A549 (cell line): ENCODE measurements around the gene POLE. TPM values are rescaled to one million over a fixed set of nuclear protein-coding genes. Genes with fewer than 3 reads are reported as not detected.

Experiments used
- ATAC-seq, 2 experiments: fragments of 200-7000 bp in 1 of 2; fragments of >200 bp in 1 of 2; cut with Nextera tagmentation in 1 of 2; cut with Tn5 transposase in 1 of 2; 3 replicates each; pipeline versions ENCODE4 v1.8.0 to v1.9.1; 2018 to 2020; ENCODE audit warnings: mild to moderate bottlenecking in 1 of 2, moderate library complexity in 1 of 2
- CTCF ChIA-PET: fragments of 300-600 bp; sonication (Branson Sonifier 250); formaldehyde crosslinking; extraction: SDS; loops from one replicate; lab custom pipeline; 2021; ENCODE audit warnings: antibody characterized with exemption, inconsistent platforms; lab: Yijun Ruan, JAX
- POLR2A ChIA-PET: fragments of 350-600 bp; formaldehyde crosslinking; extraction: SDS; loops from one replicate; lab custom pipeline; 2021; ENCODE audit warnings: antibody characterized with exemption, inconsistent platforms; lab: Yijun Ruan, JAX
- DNase-seq, 2 experiments: peaks; one replicate each; pipeline versions ENCODE4 v3.0.0 to v3.0.0-alpha.2; 2011 to 2016; ENCODE audit warnings: low read depth in 1 of 2, low spot score in 1 of 2
- FAIRE-seq: peaks from 2 replicates; lab custom pipeline; 2011; peaks lifted over from hg19 to GRCh38; lab: Jason Lieb, UNC
- H3K27ac ChIP-seq, 2 experiments: fragments of >200 bp; sonication (Bioruptor Twin); formaldehyde crosslinking; 3 replicates each; pipeline ENCODE4 v1.5.1; 2016 to 2017
- H3K4me1 ChIP-seq: fragments of >200 bp; sonication (Bioruptor Twin); formaldehyde crosslinking; 3 replicates; pipeline ENCODE4 v1.6.1; 2016
- H3K4me2 ChIP-seq: fragments of >200 bp; sonication (Bioruptor Twin); formaldehyde crosslinking; 3 replicates; pipeline ENCODE4 v1.6.1; 2016
- H3K4me3 ChIP-seq: fragments of >200 bp; sonication (Bioruptor Twin); formaldehyde crosslinking; 3 replicates; pipeline ENCODE4 v1.5.1; 2016
- H3K9me3 ChIP-seq: fragments of >200 bp; sonication (Bioruptor Twin); formaldehyde crosslinking; 3 replicates; pipeline ENCODE4 v1.6.1; 2016
- CBX2 ChIP-seq: fragments of 200-600 bp; sonication (generic); IDR thresholded peaks from 2 replicates; pipeline ENCODE4 v1.6.1; 2016; ENCODE audit warnings: low read depth, mild to moderate bottlenecking, borderline replicate concordance
- CEBPB ChIP-seq, 2 experiments: fragments of >200 bp in 1 of 2; sonication (Bioruptor Twin) in 1 of 2; formaldehyde crosslinking in 1 of 2; IDR thresholded peaks; 2 replicates each; pipeline ENCODE4 v1.6.1; 2012 to 2016
- CHD2 ChIP-seq: fragments of 150-350 bp; IDR thresholded peaks from 2 replicates; pipeline ENCODE4 v1.6.1; 2014; ENCODE audit warnings: low read length; ENCODE audit not compliant: partially characterized antibody
- CTCF ChIP-seq: fragments of >200 bp; sonication (Bioruptor Twin); formaldehyde crosslinking; IDR thresholded peaks from 3 replicates; pipeline ENCODE4 v1.5.1; 2016
- EHF ChIP-seq: fragments of 250-450 bp; sonication (Bioruptor Pico); IDR thresholded peaks from 2 replicates; pipeline ENCODE4 v1.5.0; 2020; ENCODE audit warnings: mild to moderate bottlenecking
- EP300 ChIP-seq, 2 experiments: fragments of >200 bp; sonication (Bioruptor Twin); formaldehyde crosslinking; IDR thresholded peaks; 2 replicates in 1 of 2; 3 replicates in 1 of 2; pipeline ENCODE4 v1.6.1; 2016 to 2017
- ESRRA ChIP-seq: fragments of 150-350 bp; IDR thresholded peaks from 2 replicates; pipeline ENCODE4 v1.6.1; 2014; ENCODE audit warnings: mild to moderate bottlenecking, low read length, borderline replicate concordance
- FOSL2 ChIP-seq, 2 experiments: fragments of 450-650 bp in 1 of 2; fragments of >200 bp in 1 of 2; sonication (Bioruptor Twin) in 1 of 2; formaldehyde crosslinking; IDR thresholded peaks; 2 replicates each; pipeline versions ENCODE4 v1.5.0 to v1.6.1; 2016 to 2020; ENCODE audit warnings: mild to moderate bottlenecking in 1 of 2, moderate library complexity in 1 of 2
- FOXS1 ChIP-seq: fragments of 250-450 bp; sonication (Bioruptor Pico); IDR thresholded peaks from 2 replicates; pipeline ENCODE4 v1.5.0; 2020; ENCODE audit warnings: mild to moderate bottlenecking, moderate library complexity
- HES2 ChIP-seq: fragments of >200 bp; sonication (Bioruptor Twin); formaldehyde crosslinking; IDR thresholded peaks from 2 replicates; pipeline ENCODE4 v1.6.1; 2016
- HEYL ChIP-seq: fragments of 250-450 bp; sonication (Bioruptor Pico); IDR thresholded peaks from 2 replicates; pipeline ENCODE4 v1.8.0; 2021; ENCODE audit warnings: mild to moderate bottlenecking, moderate library complexity
- HMGXB4 ChIP-seq: fragments of 250-450 bp; sonication (Bioruptor Pico); IDR thresholded peaks from 2 replicates; pipeline ENCODE4 v1.5.0; 2021; ENCODE audit warnings: mild to moderate bottlenecking, moderate library complexity, borderline replicate concordance
- HOXB5 ChIP-seq: fragments of 250-450 bp; sonication (Bioruptor Pico); IDR thresholded peaks from 2 replicates; pipeline ENCODE4 v1.5.0; 2020; ENCODE audit warnings: mild to moderate bottlenecking, moderate library complexity
- KDM1A ChIP-seq: fragments of 200-600 bp; sonication (generic); IDR thresholded peaks from 2 replicates; pipeline ENCODE4 v1.6.1; 2016; ENCODE audit warnings: low read depth, mild to moderate bottlenecking
- NR3C1 ChIP-seq: fragments of >200 bp; sonication (Bioruptor Twin); formaldehyde crosslinking; IDR thresholded peaks from 3 replicates; pipeline ENCODE4 v1.6.1; 2017
- PBX3 ChIP-seq: IDR thresholded peaks from 2 replicates; pipeline ENCODE4 v1.6.1; 2012
- RARB ChIP-seq: fragments of 250-450 bp; sonication (Bioruptor Pico); IDR thresholded peaks from 2 replicates; pipeline ENCODE4 v1.8.0; 2021; ENCODE audit warnings: mild to moderate bottlenecking, moderate library complexity
- RFX5 ChIP-seq: fragments of 450-650 bp; IDR thresholded peaks from 2 replicates; pipeline ENCODE4 v1.7.1; 2014; ENCODE audit warnings: antibody characterized with exemption, mild to moderate bottlenecking, moderate library complexity
- RNF2 ChIP-seq: fragments of 200-600 bp; sonication (generic); IDR thresholded peaks from 2 replicates; pipeline ENCODE4 v1.6.1; 2016; ENCODE audit warnings: low read depth, mild to moderate bottlenecking, antibody characterized with exemption, moderate library complexity, borderline replicate concordance
- SMC3 ChIP-seq: fragments of >200 bp; sonication (Bioruptor Twin); formaldehyde crosslinking; IDR thresholded peaks from 3 replicates; pipeline ENCODE4 v1.6.1; 2018; ENCODE audit warnings: inconsistent platforms
- TFCP2L1 ChIP-seq: fragments of 250-450 bp; sonication (Bioruptor Pico); IDR thresholded peaks from 2 replicates; pipeline ENCODE4 v1.5.0; 2021; ENCODE audit warnings: mild to moderate bottlenecking
- TP53 ChIP-seq: fragments of 250-450 bp; sonication (Bioruptor Pico); IDR thresholded peaks from 2 replicates; pipeline ENCODE4 v1.5.0; 2021; ENCODE audit warnings: mild to moderate bottlenecking, moderate library complexity
- USF2 ChIP-seq: fragments of 450-650 bp; IDR thresholded peaks from 2 replicates; pipeline ENCODE4 v1.6.1; 2014; ENCODE audit warnings: antibody characterized with exemption
- ZNF302 ChIP-seq: fragments of 250-450 bp; sonication (Bioruptor Pico); IDR thresholded peaks from 2 replicates; pipeline ENCODE4 v1.9.0; 2021; ENCODE audit warnings: inconsistent platforms, mild to moderate bottlenecking, moderate library complexity
- ZSCAN20 ChIP-seq: fragments of 250-450 bp; sonication (Bioruptor Pico); IDR thresholded peaks from 2 replicates; pipeline ENCODE4 v1.8.0; 2022; ENCODE audit warnings: mild to moderate bottlenecking, moderate library complexity
- WGBS: methylation state at CpG from one replicate; pipeline ENCODE4 v1.1.6; 2017; ENCODE audit errors: missing lambda C conversion rate; 5-methylcytosine and 5-hydroxymethylcytosine counted together
- polyA plus RNA-seq, 4 experiments: library from polyadenylated mRNA; depleted of rRNA in 3 of 4; stranded (reverse); fragments of >200 nt; fragmentation: RNase III in 1 of 4; extraction: RNeasy Plus Mini Kit Qiagen cat#74134 plus additional on column Dnase treatment in 1 of 4; gene quantifications; 2 replicates in 3 of 4; 3 replicates in 1 of 4; pipeline ENCODE4 v1.2.3, GENCODE V29; 2011 to 2017

POLE gene
- polyA plus RNA-seq, 2 of the 4 experiments (the other 2 are of a cell fraction): 28.9 to 67.2 TPM

- FAIRE-seq: no peak
- POLR2A ChIA-PET: no interaction called here
- H3K27ac ChIP-seq: no peak overlapping the region
- TF ChIP-seq EHF (CRISPR knock-in tag) (no peak), RNF2 (no peak), ZNF302 (no peak), PBX3 (no peak), RFX5 (no peak), TP53 (CRISPR knock-in tag) (no peak), EP300 (IDR thresholded peaks at IDR 0.05) (no peak), CBX2 (no peak), NR3C1 (no peak), CEBPB (IDR thresholded peaks at IDR 0.05) (no peak), FOXS1 (CRISPR knock-in tag) (no peak), HEYL (no peak), FOSL2 (IDR thresholded peaks at IDR 0.05) (no peak), FOSL2 (CRISPR knock-in tag; IDR thresholded peaks at IDR 0.05) (no peak)
- TF ChIP-seq, all 56 proteins: peak for 0
- H3K4me1 ChIP-seq: no peaks in the 10 kb centered on the region
- no peak for ATAC-seq
- WGBS: 89% methylated on average over 5 of the region's 5 CpGs
- H3K4me3 ChIP-seq: no peak overlapping the region
- no peak for DNase-seq
- H3K9me3 ChIP-seq: no peaks in the 10 kb centered on the region
- H3K4me2 ChIP-seq: no peak overlapping the region
- CTCF ChIA-PET: interaction anchor here (1.5 to 1.6 kb wide), 2 partner anchors 23 to 25 kb away, joined by 3 read pairs; no protein-coding TSS in a partner anchor
Measured at GRCh38 chr12:132661972-132662371, 25.2 kb downstream of the POLE start.

GRCh38 chr12:132660996-132661395, 26.1 kb downstream of the POLE start:
- no peak overlapping the region for H3K4me2 ChIP-seq
- WGBS: 94% methylated on average over 11 of the region's 11 CpGs
- ChIA-PET CTCF (interaction anchor here (1.5 kb wide), 1 partner anchor 24 kb away, joined by 3 read pairs; no protein-coding TSS in a partner anchor), POLR2A (no interaction called here)
- DNase-seq (no peak), FAIRE-seq (no peak), ATAC-seq (no peak)
- no peak overlapping the region for H3K4me3 ChIP-seq
- H3K27ac ChIP-seq: no peak overlapping the region
- TF ChIP-seq SMC3 (no peak), CTCF (no peak)
- H3K4me1 ChIP-seq: no peaks in the 10 kb centered on the region
- H3K9me3 ChIP-seq: no peaks in the 10 kb centered on the region

GRCh38 chr12:132660052-132660451, 27.1 kb downstream of the POLE start:
- 85% methylated on average over 5 of the region's 5 CpGs for WGBS
- H3K4me1 ChIP-seq: no peaks in the 10 kb centered on the region
- H3K9me3 ChIP-seq: no peaks in the 10 kb centered on the region
- ChIA-PET POLR2A (no interaction called here), CTCF (interaction anchor here (1.1 kb wide), 1 partner anchor 22 kb away, joined by 6 read pairs; no protein-coding TSS in a partner anchor)
- FAIRE-seq: no peak
- no peak overlapping the region for H3K4me3 ChIP-seq
- no peak overlapping the region for H3K27ac ChIP-seq
- no peak for ATAC-seq
- no peak for DNase-seq
- TF ChIP-seq CHD2: no peak
- TF ChIP-seq HOXB5 (CRISPR knock-in tag): no peak
- TF ChIP-seq KDM1A: no peak
- no peak for TF ChIP-seq ESRRA
- no peak for TF ChIP-seq EP300 (IDR thresholded peaks at IDR 0.05)
- no peak for TF ChIP-seq RARB (CRISPR knock-in tag)
- no peak for TF ChIP-seq HES2
- no peak for TF ChIP-seq HMGXB4 (CRISPR knock-in tag)
- no peak for TF ChIP-seq SMC3
- no peak for TF ChIP-seq ZSCAN20 (CRISPR knock-in tag)
- TF ChIP-seq USF2: no peak
- TF ChIP-seq TFCP2L1: no peak
- H3K4me2 ChIP-seq: no peak overlapping the region
